ENCODE data around the gene THAP7. TPM values are rescaled to one million over a fixed set of nuclear protein-coding genes. Genes with fewer than 3 reads are reported as not detected.

THAP7 gene
- total and polyA plus RNA-seq, 2 donors from 2014 or later, result 25.5 to 44.1 TPM

- H3K9me3 ChIP-seq (ENCODE audit: control insufficient read depth in 2 of 3, insufficient read depth in 1 of 3, low read length in 3 of 3), result no peaks in the 10 kb centered on the region
- TF ChIP-seq CTCF (IDR thresholded peaks at IDR 0.05; ENCODE audit: borderline replicate concordance, extremely low read depth, insufficient read depth), result no peak
- H3K4me3 ChIP-seq (ENCODE audit: low read length in 3 of 3), result no peak overlapping the region
- H3K4me1 ChIP-seq (ENCODE audit: control insufficient read depth in 2 of 3, insufficient read depth in 2 of 3, low read depth in 1 of 3, low read length in 3 of 3), result peaks cover 0 to 29% (median 27%) of the 10 kb centered on the region in 3 donors
- no peak for DNase-seq
- H3K36me3 ChIP-seq (ENCODE audit: control insufficient read depth in 2 of 3, insufficient read depth in 3 of 3, low read length in 3 of 3), result peaks cover 0 to 5% (median 0%) of the 10 kb centered on the region in 3 donors
- no peak overlapping the region for H3K27ac ChIP-seq (ENCODE audit: low read depth in 2 of 2, low read length in 2 of 2)
- no peak for FAIRE-seq
- peak overlapping the region in 1 of 3 donors; percentile 73 for H3K9ac ChIP-seq (ENCODE audit: low read length in 3 of 3)
- intact Hi-C loops (cut with DNase I), result no loop called here
- H3K27me3 ChIP-seq (ENCODE audit: control insufficient read depth, insufficient read depth, low read length), result no peaks in the 10 kb centered on the region
These were observed 21.4 kb downstream of the THAP7 start for GRCh38 chr22:20980523-20980922.

- Histone ChIP-seq H3K27me3 (ENCODE audit: control insufficient read depth, insufficient read depth, low read length) (no peaks in the 10 kb centered on the region), H3K4me1 (ENCODE audit: control insufficient read depth in 2 of 3, insufficient read depth in 2 of 3, low read depth in 1 of 3, low read length in 3 of 3) (peaks cover 0 to 29% (median 27%) of the 10 kb centered on the region in 3 donors), H3K4me3 (ENCODE audit: low read length in 3 of 3) (peak overlapping the region in 1 of 3 donors; percentile 48), H3K9ac (ENCODE audit: low read length in 3 of 3) (peak overlapping the region in 1 of 3 donors; percentile 73), H3K27ac (ENCODE audit: low read depth in 2 of 2, low read length in 2 of 2) (no peak overlapping the region), H3K36me3 (ENCODE audit: control insufficient read depth in 2 of 3, insufficient read depth in 3 of 3, low read length in 3 of 3) (peaks cover 0 to 5% (median 0%) of the 10 kb centered on the region in 3 donors), H3K9me3 (ENCODE audit: control insufficient read depth in 2 of 3, insufficient read depth in 1 of 3, low read length in 3 of 3) (no peaks in the 10 kb centered on the region)
- FAIRE-seq, result no peak
- intact Hi-C loops (cut with DNase I), result no loop called here
- no peak for TF ChIP-seq CTCF (IDR thresholded peaks at IDR 0.05; ENCODE audit: borderline replicate concordance, extremely low read depth, insufficient read depth)
- peak in 1 of 5 donors; percentile 75 for DNase-seq
These were observed 21.9 kb downstream of the THAP7 start for GRCh38 chr22:20979940-20980453.

- peak overlapping the region in 2 of 3 donors; percentile 33 to 48 for H3K4me3 ChIP-seq (ENCODE audit: low read length in 3 of 3)
- FAIRE-seq, result no peak
- peak; percentile 89 to 94 (median 91) for DNase-seq
- peaks cover 0 to 29% (median 27%) of the 10 kb centered on the region in 3 donors for H3K4me1 ChIP-seq (ENCODE audit: control insufficient read depth in 2 of 3, insufficient read depth in 2 of 3, low read depth in 1 of 3, low read length in 3 of 3)
- H3K9me3 ChIP-seq (ENCODE audit: control insufficient read depth in 2 of 3, insufficient read depth in 1 of 3, low read length in 3 of 3), result no peaks in the 10 kb centered on the region
- H3K27ac ChIP-seq (ENCODE audit: low read depth in 2 of 2, low read length in 2 of 2), result no peak overlapping the region
- peak overlapping the region in 1 of 3 donors; percentile 73 for H3K9ac ChIP-seq (ENCODE audit: low read length in 3 of 3)
- TF ChIP-seq CTCF (IDR thresholded peaks at IDR 0.05; ENCODE audit: borderline replicate concordance, extremely low read depth, insufficient read depth), result no peak
- no peaks in the 10 kb centered on the region for H3K27me3 ChIP-seq (ENCODE audit: control insufficient read depth, insufficient read depth, low read length)
- intact Hi-C loops (cut with DNase I), result no loop called here
- peaks cover 0 to 3% (median 0%) of the 10 kb centered on the region in 3 donors for H3K36me3 ChIP-seq (ENCODE audit: control insufficient read depth in 2 of 3, insufficient read depth in 3 of 3, low read length in 3 of 3)
These were observed 22.6 kb downstream of the THAP7 start for GRCh38 chr22:20979243-20979809.
